A549 (cell line): ENCODE measurements around the gene CDK17. TPM values are rescaled to one million over a fixed set of nuclear protein-coding genes. Genes with fewer than 3 reads are reported as not detected.

Experiments
- ATAC-seq, 2 experiments: fragments of 200-7000 bp in 1 of 2; fragments of >200 bp in 1 of 2; cut with Nextera tagmentation in 1 of 2; cut with Tn5 transposase in 1 of 2; 3 replicates each; pipeline versions ENCODE4 v1.8.0 to v1.9.1; 2018 to 2020; ENCODE audit warnings: mild to moderate bottlenecking in 1 of 2, moderate library complexity in 1 of 2
- CTCF ChIA-PET: fragments of 300-600 bp; sonication (Branson Sonifier 250); formaldehyde crosslinking; extraction: SDS; loops from one replicate; lab custom pipeline; 2021; ENCODE audit warnings: antibody characterized with exemption, inconsistent platforms; lab: Yijun Ruan, JAX
- POLR2A ChIA-PET: fragments of 350-600 bp; formaldehyde crosslinking; extraction: SDS; loops from one replicate; lab custom pipeline; 2021; ENCODE audit warnings: antibody characterized with exemption, inconsistent platforms; lab: Yijun Ruan, JAX
- DNase-seq, 2 experiments: peaks; one replicate each; pipeline versions ENCODE4 v3.0.0 to v3.0.0-alpha.2; 2011 to 2016; ENCODE audit warnings: low read depth in 1 of 2, low spot score in 1 of 2
- FAIRE-seq: peaks from 2 replicates; lab custom pipeline; 2011; peaks lifted over from hg19 to GRCh38; lab: Jason Lieb, UNC
- H3K27ac ChIP-seq, 2 experiments: fragments of >200 bp; sonication (Bioruptor Twin); formaldehyde crosslinking; 3 replicates each; pipeline ENCODE4 v1.5.1; 2016 to 2017
- H3K4me1 ChIP-seq: fragments of >200 bp; sonication (Bioruptor Twin); formaldehyde crosslinking; 3 replicates; pipeline ENCODE4 v1.6.1; 2016
- H3K4me2 ChIP-seq: fragments of >200 bp; sonication (Bioruptor Twin); formaldehyde crosslinking; 3 replicates; pipeline ENCODE4 v1.6.1; 2016
- H3K4me3 ChIP-seq: fragments of >200 bp; sonication (Bioruptor Twin); formaldehyde crosslinking; 3 replicates; pipeline ENCODE4 v1.5.1; 2016
- H3K9me3 ChIP-seq: fragments of >200 bp; sonication (Bioruptor Twin); formaldehyde crosslinking; 3 replicates; pipeline ENCODE4 v1.6.1; 2016
- ATOH8 ChIP-seq: fragments of 250-450 bp; sonication (Bioruptor Pico); IDR thresholded peaks from 2 replicates; pipeline ENCODE4 v1.5.0; 2020; ENCODE audit warnings: low read depth, mild to moderate bottlenecking, moderate library complexity
- CBX8 ChIP-seq: fragments of 200-600 bp; sonication (generic); IDR thresholded peaks from 2 replicates; pipeline ENCODE4 v1.6.1; 2016
- CTCF ChIP-seq: fragments of >200 bp; sonication (Bioruptor Twin); formaldehyde crosslinking; IDR thresholded peaks from 3 replicates; pipeline ENCODE4 v1.5.1; 2016
- EHMT2 ChIP-seq: fragments of 200-600 bp; sonication (generic); IDR thresholded peaks from 2 replicates; pipeline ENCODE4 v1.6.1; 2016; ENCODE audit warnings: antibody characterized with exemption, low read depth, mild to moderate bottlenecking, moderate library complexity
- FOSL2 ChIP-seq, 2 experiments: fragments of 450-650 bp in 1 of 2; fragments of >200 bp in 1 of 2; sonication (Bioruptor Twin) in 1 of 2; formaldehyde crosslinking; IDR thresholded peaks; 2 replicates each; pipeline versions ENCODE4 v1.5.0 to v1.6.1; 2016 to 2020; ENCODE audit warnings: mild to moderate bottlenecking in 1 of 2, moderate library complexity in 1 of 2
- FOXS1 ChIP-seq: fragments of 250-450 bp; sonication (Bioruptor Pico); IDR thresholded peaks from 2 replicates; pipeline ENCODE4 v1.5.0; 2020; ENCODE audit warnings: mild to moderate bottlenecking, moderate library complexity
- HES2 ChIP-seq: fragments of >200 bp; sonication (Bioruptor Twin); formaldehyde crosslinking; IDR thresholded peaks from 2 replicates; pipeline ENCODE4 v1.6.1; 2016
- HOXA7 ChIP-seq: fragments of 250-450 bp; sonication (Bioruptor Pico); IDR thresholded peaks from 2 replicates; pipeline ENCODE4 v1.5.0; 2020; ENCODE audit warnings: mild to moderate bottlenecking, moderate library complexity
- JUN ChIP-seq, 2 experiments: fragments of >200 bp; sonication (Bioruptor Twin); formaldehyde crosslinking; IDR thresholded peaks; 2 replicates in 1 of 2; 3 replicates in 1 of 2; pipeline ENCODE4 v1.6.1; 2016 to 2017
- JUNB ChIP-seq: fragments of >200 bp; sonication (Bioruptor Twin); formaldehyde crosslinking; IDR thresholded peaks from 2 replicates; pipeline ENCODE4 v1.6.1; 2016
- KDM1A ChIP-seq: fragments of 200-600 bp; sonication (generic); IDR thresholded peaks from 2 replicates; pipeline ENCODE4 v1.6.1; 2016; ENCODE audit warnings: low read depth, mild to moderate bottlenecking
- MAX ChIP-seq: IDR thresholded peaks from 2 replicates; pipeline ENCODE4 v1.6.1; 2012
- NR3C1 ChIP-seq: fragments of >200 bp; sonication (Bioruptor Twin); formaldehyde crosslinking; IDR thresholded peaks from 3 replicates; pipeline ENCODE4 v1.6.1; 2017
- RCOR1 ChIP-seq: fragments of 150-350 bp; IDR thresholded peaks from 2 replicates; pipeline ENCODE4 v1.6.1; 2014; ENCODE audit warnings: antibody characterized with exemption, low read length, low read depth
- RNF2 ChIP-seq: fragments of 200-600 bp; sonication (generic); IDR thresholded peaks from 2 replicates; pipeline ENCODE4 v1.6.1; 2016; ENCODE audit warnings: low read depth, mild to moderate bottlenecking, antibody characterized with exemption, moderate library complexity, borderline replicate concordance
- TP53 ChIP-seq: fragments of 250-450 bp; sonication (Bioruptor Pico); IDR thresholded peaks from 2 replicates; pipeline ENCODE4 v1.5.0; 2021; ENCODE audit warnings: mild to moderate bottlenecking, moderate library complexity
- USF2 ChIP-seq: fragments of 450-650 bp; IDR thresholded peaks from 2 replicates; pipeline ENCODE4 v1.6.1; 2014; ENCODE audit warnings: antibody characterized with exemption
- ZC3H11A ChIP-seq: fragments of 450-650 bp; IDR thresholded peaks from 2 replicates; pipeline ENCODE4 v1.6.1; 2014; ENCODE audit warnings: antibody characterized with exemption, mild to moderate bottlenecking
- ZSCAN20 ChIP-seq: fragments of 250-450 bp; sonication (Bioruptor Pico); IDR thresholded peaks from 2 replicates; pipeline ENCODE4 v1.8.0; 2022; ENCODE audit warnings: mild to moderate bottlenecking, moderate library complexity
- WGBS: methylation state at CpG from one replicate; pipeline ENCODE4 v1.1.6; 2017; ENCODE audit errors: missing lambda C conversion rate; 5-methylcytosine and 5-hydroxymethylcytosine counted together
- polyA plus RNA-seq, 4 experiments: library from polyadenylated mRNA; depleted of rRNA in 3 of 4; stranded (reverse); fragments of >200 nt; fragmentation: RNase III in 1 of 4; extraction: RNeasy Plus Mini Kit Qiagen cat#74134 plus additional on column Dnase treatment in 1 of 4; gene quantifications; 2 replicates in 3 of 4; 3 replicates in 1 of 4; pipeline ENCODE4 v1.2.3, GENCODE V29; 2011 to 2017
- TF ChIP-seq, protein P1 (sequence below): IDR thresholded peaks from 2 replicates; pipeline ENCODE4 v1.6.1; 2012

Gene CDK17
- polyA plus RNA-seq, 2 of the 4 experiments (the other 2 are of a cell fraction), result 11.4 to 43.5 TPM

DNA sequence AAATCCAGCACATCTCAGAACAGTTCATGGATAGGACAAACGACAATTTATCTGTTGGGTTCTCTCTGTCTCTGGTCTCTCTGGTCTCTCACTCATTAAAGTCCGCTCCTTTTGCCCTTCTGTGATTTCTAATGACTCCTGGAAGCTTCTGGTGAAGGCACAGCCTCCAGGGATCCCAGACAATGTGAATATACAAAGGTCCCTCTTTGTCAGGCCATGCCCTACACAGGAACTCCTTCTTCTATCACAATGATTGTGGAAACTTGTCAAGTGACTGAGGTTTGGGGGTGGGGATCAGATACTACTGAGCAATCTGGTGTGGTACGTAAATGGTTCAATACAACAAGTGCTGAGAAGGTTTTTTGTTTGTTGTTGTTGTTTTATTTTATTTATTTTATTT, 42.7 kb upstream of the CDK17 start:
- Histone ChIP-seq H3K4me3 (no peak overlapping the region), H3K4me2 (no peak overlapping the region), H3K27ac (no peak overlapping the region), H3K4me1 (0 out of 3 replicates have a peak, but pooled peaks cover 3% of the 10 kb centered on the region), H3K9me3 (no peaks in the 10 kb centered on the region)
- ChIA-PET CTCF (interaction anchor here (1.3 kb wide), 1 partner anchor 46 kb away, joined by 3 read pairs; no protein-coding TSS in a partner anchor), POLR2A (no interaction called here)
- ATAC-seq (no peak), DNase-seq (no peak), FAIRE-seq (no peak)
- no peak for TF ChIP-seq EHMT2
- no peak for TF ChIP-seq JUN (IDR thresholded peaks at IDR 0.05)
- no peak for TF ChIP-seq FOXS1 (CRISPR knock-in tag)
- no peak for TF ChIP-seq NR3C1
- TF ChIP-seq CTCF, result no peak
- TF ChIP-seq TP53, result no peak
- no peak for TF ChIP-seq KDM1A
- no peak for TF ChIP-seq MAX
- no peak for TF ChIP-seq ZC3H11A
- TF ChIP-seq HOXA7 (CRISPR knock-in tag), result no peak
- TF ChIP-seq, protein P1, sequence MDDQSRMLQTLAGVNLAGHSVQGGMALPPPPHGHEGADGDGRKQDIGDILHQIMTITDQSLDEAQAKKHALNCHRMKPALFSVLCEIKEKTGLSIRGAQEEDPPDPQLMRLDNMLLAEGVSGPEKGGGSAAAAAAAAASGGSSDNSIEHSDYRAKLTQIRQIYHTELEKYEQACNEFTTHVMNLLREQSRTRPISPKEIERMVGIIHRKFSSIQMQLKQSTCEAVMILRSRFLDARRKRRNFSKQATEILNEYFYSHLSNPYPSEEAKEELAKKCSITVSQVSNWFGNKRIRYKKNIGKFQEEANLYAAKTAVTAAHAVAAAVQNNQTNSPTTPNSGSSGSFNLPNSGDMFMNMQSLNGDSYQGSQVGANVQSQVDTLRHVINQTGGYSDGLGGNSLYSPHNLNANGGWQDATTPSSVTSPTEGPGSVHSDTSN, result no peak
- TF ChIP-seq CBX8, result no peak
- TF ChIP-seq ZSCAN20 (CRISPR knock-in tag), result no peak
- no peak for TF ChIP-seq USF2
- no peak for TF ChIP-seq ATOH8 (CRISPR knock-in tag)
- WGBS, result 64% methylated on average over 3 of the region's 3 CpGs

- Histone ChIP-seq H3K4me1 (0 out of 3 replicates have a peak, but pooled peaks cover 3% of the 10 kb centered on the region), H3K4me2 (no peak overlapping the region), H3K4me3 (no peak overlapping the region), H3K9me3 (no peaks in the 10 kb centered on the region), H3K27ac (no peak overlapping the region)
- ATAC-seq (no peak), DNase-seq (no peak), FAIRE-seq (no peak)
- TF ChIP-seq HES2 (no peak), RCOR1 (no peak), RNF2 (no peak), JUNB (no peak)
- POLR2A ChIA-PET, result no interaction called here
- CTCF ChIA-PET, result no interaction called here
- 17% methylated on average over 3 of the region's 3 CpGs for WGBS
These were observed 41.6 kb upstream of the CDK17 start for GRCh38 chr12:96441816-96442215.

DNA sequence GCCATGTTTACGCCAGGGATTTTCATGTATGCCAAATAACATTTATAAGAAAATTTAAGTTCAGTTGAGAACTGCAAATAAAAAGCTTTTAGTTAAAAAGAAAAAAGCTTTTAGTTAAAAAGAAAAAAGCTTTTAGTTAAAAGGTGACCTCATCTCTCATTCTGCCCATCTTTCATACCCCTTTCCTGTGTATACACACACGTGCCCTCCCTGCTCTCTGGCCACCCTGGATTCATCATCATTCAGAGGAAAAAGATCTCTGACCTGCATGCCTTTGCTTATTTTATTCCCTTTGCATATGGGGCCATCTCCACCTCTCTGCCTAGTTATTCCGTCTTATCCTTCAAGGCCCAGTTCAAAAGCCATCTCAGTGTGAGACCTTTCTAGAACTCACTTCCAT, 38.1 kb upstream of the CDK17 start:
- Histone ChIP-seq H3K4me3 (no peak overlapping the region), H3K4me2 (no peak overlapping the region), H3K4me1 (no peaks in the 10 kb centered on the region), H3K27ac (no peak overlapping the region), H3K9me3 (no peaks in the 10 kb centered on the region)
- WGBS, result 76% methylated on average over 3 of the region's 3 CpGs
- ATAC-seq, result no peak
- no peak for FAIRE-seq
- POLR2A ChIA-PET, result no interaction called here
- TF ChIP-seq NR3C1, result no peak
- TF ChIP-seq FOXS1 (CRISPR knock-in tag), result no peak
- no peak for TF ChIP-seq FOSL2 (IDR thresholded peaks at IDR 0.05)
- no peak for TF ChIP-seq FOSL2 (CRISPR knock-in tag; IDR thresholded peaks at IDR 0.05)
- TF ChIP-seq KDM1A, result no peak
- no peak for DNase-seq
- CTCF ChIA-PET, result interaction anchor here (1.1 to 1.5 kb wide), 2 partner anchors 15 to 78 kb away, joined by 4 to 5 read pairs; no protein-coding TSS in a partner anchor
